Activated CD4-positive, alpha-beta memory T cell treated with anti-CD3 and anti-CD28 coated beads, Interleukin-2, amount 10 ng/mL, durations not matched to agents 7 days and 5 days (primary cell): ENCODE results near the gene NEK3. TPM values are rescaled to one million over a fixed set of nuclear protein-coding genes. Genes with fewer than 3 reads are reported as not detected.
"Not testable (repeated sequence)": the region's sequence is repeated elsewhere in the genome, so short reads cannot be mapped to it uniquely, and the experiment has no call there.

Experiments
- CTCF ChIA-PET: fragments of 350-600 bp; sonication (Branson Sonifier 250); formaldehyde crosslinking; loops from one replicate; lab custom pipeline; 2021; ENCODE audit warnings: antibody characterized with exemption, inconsistent platforms; lab: Charles Lee
- POLR2A ChIA-PET: fragments of 350-600 bp; sonication (Branson Sonifier 250); formaldehyde crosslinking; loops from one replicate; lab custom pipeline; 2021; ENCODE audit warnings: antibody characterized with exemption; lab: Charles Lee
- DNase-seq: peaks from one replicate; pipeline ENCODE4 v3.0.0-alpha.2; 2020
- H3K27ac Mint-ChIP-seq: one replicate; pipeline ENCODE4 v1.8.0; 2021; ENCODE audit warnings: mild to moderate bottlenecking, mixed read lengths
- H3K27me3 Mint-ChIP-seq: one replicate; pipeline ENCODE4 v1.8.0; 2021; ENCODE audit warnings: mixed read lengths
- H3K36me3 Mint-ChIP-seq: one replicate; pipeline ENCODE4 v1.8.0; 2021; ENCODE audit warnings: low read depth, mixed read lengths
- H3K4me1 Mint-ChIP-seq: one replicate; pipeline ENCODE4 v1.8.0; 2021; ENCODE audit warnings: mixed read lengths
- H3K4me3 Mint-ChIP-seq: one replicate; pipeline ENCODE4 v1.8.0; 2021; ENCODE audit warnings: mild to moderate bottlenecking, mixed read lengths
- H3K9me3 Mint-ChIP-seq: one replicate; pipeline ENCODE4 v1.8.0; 2021; ENCODE audit warnings: mixed read lengths
- total RNA-seq, 2 experiments: library from RNA; stranded (reverse); gene quantifications; one replicate each; pipeline ENCODE4 v1.2.3, GENCODE V29; 2021

Gene NEK3
- total RNA-seq, 2 experiments from 2014 or later: 8.1 to 12.9 TPM

DNA sequence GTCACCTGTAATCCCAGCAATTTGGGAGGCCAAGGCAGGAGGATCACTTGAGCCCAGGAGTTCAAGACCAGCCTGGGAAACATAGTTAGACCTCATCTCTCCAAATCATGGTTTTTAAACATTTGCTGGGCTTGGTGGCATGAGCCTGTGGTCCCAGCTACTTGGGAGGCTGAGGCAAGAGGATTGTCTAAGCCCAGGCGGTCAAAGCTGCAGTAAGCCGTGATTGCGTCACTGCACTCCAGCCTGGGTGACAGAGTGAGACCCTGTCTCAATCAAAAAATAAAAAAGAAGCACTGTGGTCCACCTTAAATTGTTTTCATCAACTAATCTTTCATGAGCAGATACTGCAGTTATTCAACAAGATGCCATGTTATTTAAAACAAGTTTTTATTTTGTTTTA lies 57.0 kb downstream of the NEK3 start:
- H3K4me1 Mint-ChIP-seq, CTCF ChIA-PET, H3K27me3 Mint-ChIP-seq, H3K36me3 Mint-ChIP-seq, H3K9me3 Mint-ChIP-seq, H3K27ac Mint-ChIP-seq, POLR2A ChIA-PET, DNase-seq, H3K4me3 Mint-ChIP-seq: not testable (repeated sequence)

DNA sequence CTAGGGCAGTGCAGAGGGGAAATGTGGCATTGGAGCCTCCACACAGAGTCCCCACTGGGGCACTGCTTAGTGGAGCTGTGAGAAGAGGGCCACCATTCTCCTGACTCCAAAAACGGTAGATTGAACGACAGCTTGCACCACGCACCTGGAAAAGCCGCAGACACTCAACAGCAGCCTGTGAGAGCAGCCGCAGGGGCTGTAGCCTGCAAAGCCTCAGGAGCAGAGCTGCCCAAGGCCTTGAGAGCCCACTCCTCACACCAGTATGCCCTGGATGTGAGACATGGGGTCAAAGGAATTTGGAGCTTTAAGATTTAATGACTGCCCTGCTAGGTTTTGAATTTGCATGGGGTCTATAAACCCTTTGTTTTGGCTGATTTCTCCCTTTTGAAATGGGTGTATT lies 62.2 kb downstream of the NEK3 start:
- Mint-ChIP-seq H3K36me3 (no peaks in the 10 kb centered on the region), H3K27ac (no peak overlapping the region), H3K4me3 (no peak overlapping the region), H3K9me3 (no peaks in the 10 kb centered on the region), H3K4me1 (no peaks in the 10 kb centered on the region), H3K27me3 (no peaks in the 10 kb centered on the region)
- no peak for DNase-seq
- ChIA-PET CTCF (no interaction called here), POLR2A (no interaction called here)

DNA sequence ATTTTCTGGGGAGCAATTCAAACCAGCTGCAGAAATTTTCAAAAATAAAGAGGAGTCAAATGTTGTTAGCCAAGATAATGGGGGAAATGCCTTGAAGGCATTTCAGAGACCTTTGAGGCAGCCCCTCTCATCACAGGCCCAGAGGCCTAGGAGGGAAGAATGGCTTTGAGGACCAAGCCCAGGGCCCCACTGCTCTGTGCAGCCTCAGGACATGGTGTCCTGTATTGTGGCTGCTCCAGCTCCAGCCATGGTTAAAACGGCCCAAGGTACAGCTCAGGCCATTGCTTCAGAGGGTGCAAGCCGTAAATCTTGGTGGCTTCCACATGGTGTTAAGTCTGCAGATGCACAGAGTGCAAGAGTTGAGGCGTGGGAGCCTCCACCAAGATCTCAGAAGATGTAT lies 62.6 kb downstream of the NEK3 start:
- no peak overlapping the region for H3K27ac Mint-ChIP-seq
- no peaks in the 10 kb centered on the region for H3K9me3 Mint-ChIP-seq
- no peaks in the 10 kb centered on the region for H3K27me3 Mint-ChIP-seq
- CTCF ChIA-PET: no interaction called here
- H3K36me3 Mint-ChIP-seq: no peaks in the 10 kb centered on the region
- POLR2A ChIA-PET: no interaction called here
- no peak overlapping the region for H3K4me3 Mint-ChIP-seq
- no peaks in the 10 kb centered on the region for H3K4me1 Mint-ChIP-seq
- no peak for DNase-seq

DNA sequence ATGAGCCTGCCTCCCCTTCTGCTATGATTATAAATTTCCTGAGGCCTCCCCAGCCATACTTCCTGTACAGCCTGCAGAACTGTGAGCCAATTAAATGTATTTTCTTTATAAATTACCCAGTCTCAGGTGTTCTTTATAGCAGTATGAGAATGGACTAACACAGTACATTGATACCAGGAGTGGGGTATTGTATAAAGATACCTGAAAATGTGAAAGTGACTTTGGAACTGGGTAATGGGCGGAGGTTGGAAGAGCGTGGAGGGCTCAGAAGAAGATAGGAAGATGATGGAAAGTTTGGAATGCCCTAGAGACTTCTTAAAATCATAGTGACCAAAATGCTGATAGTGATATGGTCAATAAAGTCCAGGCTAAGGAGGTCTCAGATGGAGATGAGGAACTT lies 63.3 kb downstream of the NEK3 start:
- POLR2A ChIA-PET: no interaction called here
- CTCF ChIA-PET: no interaction called here
- Mint-ChIP-seq H3K9me3 (no peaks in the 10 kb centered on the region), H3K4me3 (no peak overlapping the region), H3K27ac (no peak overlapping the region), H3K27me3 (no peaks in the 10 kb centered on the region), H3K36me3 (no peaks in the 10 kb centered on the region), H3K4me1 (no peaks in the 10 kb centered on the region)
- DNase-seq: no peak

DNA sequence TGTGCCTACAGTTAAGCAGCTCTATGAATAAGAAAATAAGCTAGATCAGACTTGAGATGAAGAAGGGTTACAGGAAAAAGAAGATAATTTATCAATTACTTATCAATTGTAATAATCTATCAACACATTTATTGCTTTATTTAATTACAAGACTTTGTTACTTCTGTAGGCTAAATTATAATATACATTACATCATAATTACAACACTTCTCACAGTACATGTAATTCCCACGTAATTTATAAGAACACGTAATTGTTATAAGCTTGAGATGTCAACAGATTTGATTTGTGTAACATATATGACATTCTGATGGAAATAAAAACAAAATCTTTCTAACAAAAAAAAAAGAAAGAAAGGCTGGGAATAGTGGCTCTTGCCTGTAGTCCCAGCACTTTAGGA lies 67.3 kb downstream of the NEK3 start:
- CTCF ChIA-PET: no interaction called here
- no peak overlapping the region for H3K27ac Mint-ChIP-seq

DNA sequence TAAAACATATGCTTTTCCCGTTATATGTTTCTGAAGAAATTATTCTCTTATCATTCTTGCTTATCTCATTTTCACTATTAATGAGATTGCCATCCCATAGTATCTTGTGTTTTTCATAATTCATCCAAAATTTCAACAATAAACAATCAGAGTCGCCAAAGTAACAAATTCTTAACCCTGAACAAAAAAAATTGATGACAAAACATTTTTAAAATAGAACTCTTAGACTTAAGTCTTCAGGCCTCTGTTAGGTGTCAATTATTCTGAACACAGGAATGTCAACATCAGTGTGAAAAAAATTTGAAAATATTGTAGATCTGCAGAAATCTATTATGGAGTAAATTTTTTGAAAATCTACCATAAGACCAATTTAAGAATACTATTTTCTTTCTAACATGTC lies 67.9 kb downstream of the NEK3 start:
- H3K36me3 Mint-ChIP-seq: no peaks in the 10 kb centered on the region
- no peak for DNase-seq
- H3K4me3 Mint-ChIP-seq: no peak overlapping the region
- H3K27me3 Mint-ChIP-seq: peaks cover 8% of the 10 kb centered on the region
- no peak overlapping the region for H3K27ac Mint-ChIP-seq
- POLR2A ChIA-PET: interaction anchor here (0.6 kb wide), 1 partner anchor 647 kb away, joined by 4 read pairs; no protein-coding TSS in a partner anchor
- no peaks in the 10 kb centered on the region for H3K4me1 Mint-ChIP-seq
- H3K9me3 Mint-ChIP-seq: no peaks in the 10 kb centered on the region
- CTCF ChIA-PET: no interaction called here

More for the DNA sequence above, 67.3 kb downstream of the NEK3 start:
- H3K36me3 Mint-ChIP-seq: no peaks in the 10 kb centered on the region
- no peak overlapping the region for H3K4me3 Mint-ChIP-seq
- H3K4me1 Mint-ChIP-seq: no peaks in the 10 kb centered on the region
- DNase-seq: no peak
- H3K9me3 Mint-ChIP-seq: no peaks in the 10 kb centered on the region
- POLR2A ChIA-PET: no interaction called here
- peaks cover 4% of the 10 kb centered on the region for H3K27me3 Mint-ChIP-seq

DNA sequence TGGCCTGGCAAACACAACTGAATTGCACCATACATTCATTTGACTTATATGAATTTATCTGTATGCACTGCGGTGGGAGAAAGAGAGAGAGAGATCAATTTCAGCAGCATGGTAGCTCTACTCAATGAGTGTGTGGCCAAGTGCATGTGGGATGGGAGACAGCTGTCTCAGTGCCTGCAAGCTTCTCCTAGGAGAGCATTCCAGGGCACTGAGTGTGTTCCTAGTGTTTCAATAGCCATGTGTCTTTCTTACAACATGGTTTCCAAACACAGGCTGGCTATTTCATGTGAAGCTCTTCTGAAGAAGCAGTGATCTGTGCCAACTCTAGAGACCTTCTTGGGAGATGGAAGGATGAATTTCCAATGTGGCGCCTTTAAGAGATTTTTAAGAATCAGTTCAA lies 74.0 kb downstream of the NEK3 start:
- ChIA-PET CTCF (no interaction called here), POLR2A (no interaction called here)
- H3K27ac Mint-ChIP-seq: no peak overlapping the region
- H3K4me3 Mint-ChIP-seq: no peak overlapping the region
- H3K27me3 Mint-ChIP-seq: peaks cover 8% of the 10 kb centered on the region
- no peaks in the 10 kb centered on the region for H3K4me1 Mint-ChIP-seq
- DNase-seq: no peak
- no peaks in the 10 kb centered on the region for H3K9me3 Mint-ChIP-seq
- no peaks in the 10 kb centered on the region for H3K36me3 Mint-ChIP-seq

DNA sequence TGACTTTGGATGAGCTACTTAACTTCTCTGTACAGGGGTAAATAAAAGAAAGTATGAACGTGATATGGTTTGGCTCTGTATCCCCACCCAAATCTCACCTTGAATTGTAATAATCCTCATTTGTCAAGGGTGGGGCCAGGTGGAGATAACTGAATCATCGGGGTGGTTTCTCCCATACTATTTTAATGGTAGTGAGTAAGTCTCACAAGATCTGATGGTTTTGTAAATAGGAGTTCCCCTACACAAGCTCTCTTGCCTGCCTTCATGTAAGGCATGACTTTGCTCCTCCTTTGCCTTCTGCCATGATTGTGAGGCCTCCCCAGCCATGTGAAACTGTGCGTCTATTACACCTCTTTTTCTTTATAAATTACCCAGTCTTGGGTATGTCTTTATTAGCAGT lies 74.4 kb downstream of the NEK3 start:
- H3K4me1 Mint-ChIP-seq, H3K4me3 Mint-ChIP-seq, H3K9me3 Mint-ChIP-seq, CTCF ChIA-PET, H3K36me3 Mint-ChIP-seq, H3K27me3 Mint-ChIP-seq, H3K27ac Mint-ChIP-seq, POLR2A ChIA-PET, DNase-seq: not testable (repeated sequence)

Other genes starting within 250 kb of the NEK3 start
- under 1 TPM; 0.78 to 0.88 TPM for gene ATP7B, start 148.1 kb downstream of the NEK3 start, total RNA-seq
- 10 to 100 TPM; 24.0 to 28.9 TPM for gene ALG11, start 147.2 kb downstream of the NEK3 start, total RNA-seq
- gene UTP14C, start 134.9 kb downstream of the NEK3 start, total RNA-seq: 1 to 10 TPM; 9.4 to 10.0 TPM
- not detected for gene NEK5, start 30.5 kb downstream of the NEK3 start, total RNA-seq
- under 1 TPM; 0.23 to 0.28 TPM for gene THSD1, start 246.6 kb upstream of the NEK3 start, total RNA-seq